IMR-90 (cell line): Measurements from ENCODE around the gene CDC42BPA. TPM values are rescaled to one million over a fixed set of nuclear protein-coding genes. Genes with fewer than 3 reads are reported as not detected.

Experiments
- ATAC-seq: fragments of 200-7000 bp; cut with Tn5 transposase; 2 replicates; pipeline ENCODE4 v1.9.1; 2020; ENCODE audit warnings: low read depth, mild to moderate bottlenecking, moderate library complexity
- BruUV-seq: library from RNA; stranded (reverse); fragments of 400-500 nt; replicated peaks from 2 replicates; lab custom pipeline; 2021; lab: Mats Ljungman, UMichigan
- CTCF ChIA-PET: fragments of 300-600 bp; formaldehyde crosslinking; extraction: SDS; loops from one replicate; lab custom pipeline; 2021; ENCODE audit warnings: antibody characterized with exemption; lab: Yijun Ruan, JAX
- POLR2A ChIA-PET: fragments of 300-600 bp; sonication (Branson Sonifier 250); formaldehyde crosslinking; loops from one replicate; lab custom pipeline; 2022; ENCODE audit warnings: antibody characterized with exemption; ENCODE audit not compliant: unreplicated experiment; lab: Charles Lee
- DNase-seq: peaks from one replicate; pipeline ENCODE4 v3.0.0; 2013
- H2AFZ ChIP-seq: replicated peaks from 2 replicates; pipeline ENCODE3; 2013; ENCODE audit warnings: low read length, mild to moderate bottlenecking; ENCODE audit not compliant: poor library complexity
- H2AK5ac ChIP-seq: 2 replicates; pipeline ENCODE4 v1.6.1; 2013; ENCODE audit warnings: low read depth, low read length, inconsistent platforms
- H2AK9ac ChIP-seq: replicated peaks from 2 replicates; pipeline ENCODE3; 2013; ENCODE audit warnings: mild to moderate bottlenecking, low read depth, low read length, moderate library complexity; ENCODE audit not compliant: poor library complexity
- H2BK120ac ChIP-seq: 2 replicates; pipeline ENCODE4 v1.6.1; 2013; ENCODE audit warnings: low read depth, low read length, inconsistent platforms
- H2BK15ac ChIP-seq: 3 replicates; pipeline ENCODE4 v1.6.1; 2013; ENCODE audit warnings: low read depth, low read length, inconsistent platforms
- H2BK20ac ChIP-seq: 2 replicates; pipeline ENCODE4 v1.6.1; 2013; ENCODE audit warnings: low read depth, mild to moderate bottlenecking, inconsistent platforms, low read length, moderate library complexity
- H2BK5ac ChIP-seq: 2 replicates; pipeline ENCODE4 v1.6.1; 2013; ENCODE audit warnings: mild to moderate bottlenecking, low read depth, low read length, inconsistent platforms; ENCODE audit not compliant: poor library complexity, severe bottlenecking
- H3K14ac ChIP-seq: replicated peaks from 2 replicates; pipeline ENCODE4 v1.6.1; 2013; ENCODE audit warnings: low read depth, low read length, inconsistent platforms
- H3K18ac ChIP-seq: 2 replicates; pipeline ENCODE4 v1.6.1; 2013; ENCODE audit warnings: low read depth, low read length, control low read depth
- H3K23ac ChIP-seq: 2 replicates; pipeline ENCODE4 v1.6.1; 2013; ENCODE audit warnings: low read depth, low read length, inconsistent platforms
- H3K27ac ChIP-seq: 2 replicates; pipeline ENCODE4 v1.5.1; 2013; ENCODE audit warnings: mild to moderate bottlenecking, control low read depth, low read length; ENCODE audit not compliant: insufficient read depth
- H3K27me3 ChIP-seq: 2 replicates; pipeline ENCODE4 v1.6.1; 2013; ENCODE audit warnings: low read length; ENCODE audit not compliant: control insufficient read depth, insufficient read depth
- H3K36me3 ChIP-seq: 2 replicates; pipeline ENCODE4 v1.6.1; 2013; ENCODE audit warnings: low read length, mixed read lengths; ENCODE audit not compliant: control insufficient read depth, insufficient read depth
- H3K4ac ChIP-seq: 2 replicates; pipeline ENCODE4 v1.6.1; 2013; ENCODE audit warnings: low read depth, low read length, inconsistent platforms
- H3K4me1 ChIP-seq: 2 replicates; pipeline ENCODE4 v1.6.1; 2013; ENCODE audit warnings: low read length, mixed read lengths; ENCODE audit not compliant: control insufficient read depth, insufficient read depth
- H3K4me2 ChIP-seq: 2 replicates; pipeline ENCODE4 v1.6.1; 2013; ENCODE audit warnings: low read depth, mild to moderate bottlenecking, control low read depth, low read length, moderate library complexity
- H3K4me3 ChIP-seq: 2 replicates; pipeline ENCODE4 v1.5.1; 2013; ENCODE audit warnings: low read depth, mild to moderate bottlenecking, control low read depth, low read length, moderate library complexity; ENCODE audit not compliant: insufficient read depth
- H3K56ac ChIP-seq: 2 replicates; pipeline ENCODE4 v1.6.1; 2013; ENCODE audit warnings: low read length, inconsistent platforms; ENCODE audit not compliant: insufficient read depth; ENCODE audit errors: extremely low read depth
- H3K79me1 ChIP-seq, 2 experiments: 2 replicates each; pipeline ENCODE4 v1.6.1; 2013; ENCODE audit warnings: low read length in 2 of 2, inconsistent platforms in 1 of 2, low read depth in 1 of 2
- H3K9ac ChIP-seq: 2 replicates; pipeline ENCODE4 v1.6.1; 2013; ENCODE audit warnings: low read depth, low read length, control low read depth
- H3K9me1 ChIP-seq: 2 replicates; pipeline ENCODE4 v1.6.1; 2013; ENCODE audit warnings: low read length, inconsistent platforms; ENCODE audit not compliant: insufficient read depth
- H3K9me3 ChIP-seq: 2 replicates; pipeline ENCODE4 v1.6.1; 2013; ENCODE audit warnings: low read length; ENCODE audit not compliant: control insufficient read depth, insufficient read depth
- H4K20me1 ChIP-seq: 2 replicates; pipeline ENCODE4 v1.6.1; 2013; ENCODE audit warnings: low read length, inconsistent platforms; ENCODE audit not compliant: insufficient read depth
- H4K5ac ChIP-seq: 2 replicates; pipeline ENCODE4 v1.6.1; 2013; ENCODE audit warnings: mild to moderate bottlenecking, low read depth, low read length, control low read depth
- H4K8ac ChIP-seq, 2 experiments: 2 replicates each; pipeline ENCODE4 v1.6.1; 2013; ENCODE audit warnings: low read depth in 2 of 2, low read length in 2 of 2, control low read depth in 1 of 2, inconsistent platforms in 1 of 2
- H4K91ac ChIP-seq: 2 replicates; pipeline ENCODE4 v1.6.1; 2013; ENCODE audit warnings: low read depth, low read length, inconsistent platforms; ENCODE audit not compliant: insufficient read depth
- BHLHE40 ChIP-seq: fragments of 150-350 bp; IDR thresholded peaks from 2 replicates; pipeline ENCODE4 v1.6.1; 2016; ENCODE audit warnings: mild to moderate bottlenecking, low read depth, low read length
- CEBPB ChIP-seq: IDR thresholded peaks from 2 replicates; pipeline ENCODE4 v1.6.1; 2012; ENCODE audit warnings: low read depth, low read length, improper control_type of control experiment
- CHD1 ChIP-seq: IDR thresholded peaks from 2 replicates; pipeline ENCODE4 v1.6.1; 2012; ENCODE audit warnings: low read depth, low read length, improper control_type of control experiment
- ELK1 ChIP-seq: fragments of 150-350 bp; IDR thresholded peaks from 2 replicates; pipeline ENCODE4 v1.6.1; 2016; ENCODE audit warnings: low read depth, mild to moderate bottlenecking, low read length, moderate library complexity, borderline replicate concordance
- FOS ChIP-seq: fragments of 150-350 bp; IDR thresholded peaks from 2 replicates; pipeline ENCODE4 v1.6.1; 2016; ENCODE audit warnings: low read depth, low read length
- MAFK ChIP-seq: IDR thresholded peaks from 2 replicates; pipeline ENCODE4 v1.6.1; 2012; ENCODE audit warnings: low read depth, low read length, improper control_type of control experiment
- MAZ ChIP-seq: IDR thresholded peaks from 2 replicates; pipeline ENCODE4 v1.6.1; 2012; ENCODE audit warnings: low read depth, mild to moderate bottlenecking, low read length, improper control_type of control experiment, moderate library complexity, borderline replicate concordance
- MXI1 ChIP-seq: IDR thresholded peaks from 2 replicates; pipeline ENCODE4 v1.6.1; 2012; ENCODE audit warnings: low read depth, mild to moderate bottlenecking, low read length, moderate library complexity, borderline replicate concordance
- NFE2L2 ChIP-seq: fragments of 150-350 bp; IDR thresholded peaks from 2 replicates; pipeline ENCODE4 v1.6.1; 2016; ENCODE audit warnings: low read depth, mild to moderate bottlenecking, low read length
- RAD21 ChIP-seq: IDR thresholded peaks from 2 replicates; pipeline ENCODE4 v1.6.1; 2012; ENCODE audit warnings: low read length, improper control_type of control experiment
- RCOR1 ChIP-seq: IDR thresholded peaks from 2 replicates; pipeline ENCODE4 v1.6.1; 2012; ENCODE audit warnings: mild to moderate bottlenecking, low read length, improper control_type of control experiment; ENCODE audit not compliant: insufficient replicate concordance
- RFX5 ChIP-seq: IDR thresholded peaks from 2 replicates; pipeline ENCODE4 v1.8.0; 2012; ENCODE audit warnings: low read depth, mild to moderate bottlenecking, low read length, moderate library complexity
- SMC3 ChIP-seq: fragments of 150-350 bp; IDR thresholded peaks from 2 replicates; pipeline ENCODE4 v1.6.1; 2016; ENCODE audit warnings: low read depth, mild to moderate bottlenecking, antibody characterized with exemption, low read length, moderate library complexity
- USF2 ChIP-seq: fragments of 150-350 bp; IDR thresholded peaks from 2 replicates; pipeline ENCODE4 v1.6.1; 2017; ENCODE audit warnings: mild to moderate bottlenecking, antibody characterized with exemption, low read length, low read depth
- dilution Hi-C: fragments of 300-500 bp; cut with HindIII; formaldehyde crosslinking; loops from one replicate; pipeline ENCODE4 v1.14.3; 2018; ENCODE audit warnings: low sequenced_read_pairs; ENCODE audit not compliant: unreplicated experiment
- in situ Hi-C: fragments of 300-500 bp; cut with MboI; formaldehyde crosslinking; loops from 3 replicates; pipeline ENCODE4 v1.14.3; 2019; ENCODE audit warnings: low sequenced_read_pairs, inconsistent platforms, mixed read lengths
- intact Hi-C: fragments of 100-400 bp; cut with micrococcal nuclease; formaldehyde crosslinking; loops from 2 replicates; pipeline ENCODE4 v1.10.0; 2022
- polyA plus RNA-seq, 3 experiments: library from polyadenylated mRNA; depleted of rRNA; stranded (reverse); fragments of >200 nt; gene quantifications; 2 replicates each; pipeline ENCODE4 v1.2.3, GENCODE V29; 2012; ENCODE audit warnings: low replicate concordance in 1 of 3
- total RNA-seq: library from RNA; depleted of rRNA; stranded (reverse); fragments of >200 nt; gene quantifications from 2 replicates; pipeline ENCODE4 v1.2.3, GENCODE V29; 2012

The CDC42BPA gene
- total and polyA plus RNA-seq, 2 of the 4 experiments (the other 2 are of a cell fraction) = 9.4 to 27.8 TPM

GRCh38 chr1:227304665-227305064 is 13.6 kb downstream of the CDC42BPA start:
- dilution Hi-C loops = no loop called here
- no TSS peak for BruUV-seq

More at GRCh38 chr1:227304665-227305064, 13.6 kb downstream of the CDC42BPA start:
- Histone ChIP-seq H4K91ac (no peak overlapping the region), H3K27me3 (no peaks in the 10 kb centered on the region), H2BK20ac (no peak overlapping the region), H3K9ac (no peak overlapping the region), H3K4me2 (no peak overlapping the region), H3K36me3 (no peaks in the 10 kb centered on the region), H2BK15ac (no peak overlapping the region), H4K5ac (no peak overlapping the region), H3K79me1 (peaks cover 17 to 42% of the 10 kb centered on the region in 2 experiments), H4K20me1 (peaks cover 23% of the 10 kb centered on the region; the same call in 1 of the 2 replicates), H3K4ac (no peak overlapping the region), H3K23ac (no peak overlapping the region), H3K9me1 (no peaks in the 10 kb centered on the region; the same call in 1 of the 2 replicates), H3K18ac (no peak overlapping the region), H3K4me3 (no peak overlapping the region), H3K9me3 (no peaks in the 10 kb centered on the region), H2BK120ac (no peak overlapping the region), H3K27ac (no peak overlapping the region), H2AFZ (no peak overlapping the region), H3K14ac (no peak overlapping the region), H2AK9ac (no peak overlapping the region), H2BK5ac (no peak overlapping the region), H3K4me1 (no peaks in the 10 kb centered on the region), H2AK5ac (no peak overlapping the region), H3K56ac (no peak overlapping the region), H4K8ac (no peak overlapping the region)
- in situ Hi-C loops (no loop called here), intact Hi-C loops (no loop called here)
- TF ChIP-seq RAD21 (no peak), RCOR1 (no peak), RFX5 (no peak), NFE2L2 (no peak), BHLHE40 (no peak), MAFK (no peak), ELK1 (no peak), CEBPB (no peak), MAZ (no peak), SMC3 (no peak), USF2 (no peak), FOS (no peak), MXI1 (no peak), CHD1 (no peak)
- CTCF ChIA-PET = no interaction called here
- ATAC-seq = no peak
- POLR2A ChIA-PET = no interaction called here
- no peak for DNase-seq
